ENCODE results near the gene MAPT.

MAPT gene

DNA sequence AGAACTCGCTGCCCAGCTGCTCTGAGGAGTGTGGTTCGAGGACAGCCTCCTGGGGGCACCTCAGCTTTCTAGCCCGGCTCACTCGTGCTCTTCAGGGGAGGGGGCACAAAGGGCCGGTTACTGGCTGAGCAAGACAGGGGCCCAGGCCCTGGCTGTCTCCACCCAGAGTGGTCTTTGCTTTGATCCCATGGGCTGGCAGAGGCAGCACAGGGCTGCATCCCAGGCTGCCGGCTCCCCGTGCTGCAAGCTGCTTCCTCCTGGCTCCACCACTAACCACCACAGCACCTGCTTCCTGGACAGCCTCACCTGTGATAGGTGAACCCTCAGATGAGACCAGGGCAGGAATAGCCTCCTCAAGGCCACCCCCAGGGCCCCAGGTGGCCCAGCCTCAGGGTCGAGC is 42.9 kb upstream of the MAPT start:
- H3K4me3 ChIP-seq (replicated peaks; ENCODE audit: low read depth, low read length) = no peak overlapping the region
- no peak for DNase-seq (ENCODE audit: extremely low read depth, low read depth)
- no peak for TF ChIP-seq CTCF (IDR thresholded peaks at IDR 0.05; ENCODE audit: low read depth, low read length, missing control alignments)

GRCh38 chr17:45851873-45852272 is 42.5 kb upstream of the MAPT start:
- no peak for TF ChIP-seq CTCF (IDR thresholded peaks at IDR 0.05; ENCODE audit: low read depth, low read length, missing control alignments)
- DNase-seq (ENCODE audit: extremely low read depth, low read depth) = no peak
- no peak overlapping the region for H3K4me3 ChIP-seq (replicated peaks; ENCODE audit: low read depth, low read length)

- peak; percentile 94 for TF ChIP-seq CTCF (IDR thresholded peaks at IDR 0.05; ENCODE audit: low read depth, low read length, missing control alignments)
- DNase-seq (ENCODE audit: extremely low read depth, low read depth) = peak; percentile 12
- no peak overlapping the region for H3K4me3 ChIP-seq (replicated peaks; ENCODE audit: low read depth, low read length)
These were observed 41.6 kb upstream of the MAPT start for GRCh38 chr17:45852535-45853297.

DNA sequence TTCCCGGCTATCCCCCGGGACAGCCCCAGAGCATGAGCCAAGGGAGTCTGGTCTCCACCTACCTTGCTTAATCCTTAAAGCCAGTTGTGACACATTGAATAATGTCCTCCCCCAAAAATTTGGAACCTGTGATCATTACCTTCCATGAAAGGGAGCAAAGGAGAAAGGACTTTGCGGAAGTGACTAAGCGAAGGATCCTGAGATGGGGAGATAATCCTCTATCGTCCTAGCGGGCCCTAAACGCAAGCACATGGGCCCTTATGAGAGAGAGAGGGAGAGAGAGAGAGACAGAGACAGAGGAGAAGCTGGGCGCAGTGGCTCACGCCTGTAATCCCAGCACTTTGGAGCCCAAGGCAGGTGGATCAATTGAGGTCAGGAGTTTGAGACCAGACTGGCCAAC is 40.1 kb upstream of the MAPT start:
- TF ChIP-seq CTCF (IDR thresholded peaks at IDR 0.05; ENCODE audit: low read depth, low read length, missing control alignments) = no peak

DNA sequence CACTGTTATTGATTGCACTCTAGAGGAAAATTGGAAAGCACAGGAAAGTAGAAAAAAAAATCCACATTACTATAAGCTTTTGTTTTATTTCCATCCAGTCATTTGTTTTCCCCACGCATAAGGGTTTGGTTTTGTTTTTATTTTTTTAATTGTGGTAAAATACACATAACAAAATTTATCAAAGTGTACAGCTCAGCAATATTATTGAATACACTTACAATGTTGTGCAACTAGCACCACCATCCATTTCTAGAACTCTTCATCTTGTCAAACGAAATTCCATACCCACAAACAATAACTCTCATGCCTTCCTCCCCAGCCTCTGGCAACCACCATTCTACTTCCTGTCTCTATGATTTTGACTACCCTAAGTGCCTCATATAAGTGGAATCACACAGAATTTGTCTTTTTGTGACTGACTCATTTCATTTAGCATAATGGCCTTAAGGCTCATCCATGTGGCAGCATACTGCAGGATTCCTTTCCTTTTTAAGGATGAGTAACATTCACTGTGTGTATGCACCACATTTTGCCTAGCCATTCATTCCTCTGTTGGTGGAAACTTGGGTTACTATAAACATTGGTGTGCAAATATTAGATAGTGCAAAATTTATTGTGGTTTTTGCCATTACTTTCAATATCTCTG is 38.5 kb upstream of the MAPT start:
- no peak for TF ChIP-seq CTCF (IDR thresholded peaks at IDR 0.05; ENCODE audit: low read depth, low read length, missing control alignments)

More for the DNA sequence above, 40.1 kb upstream of the MAPT start:
- no peak overlapping the region for H3K4me3 ChIP-seq (replicated peaks; ENCODE audit: low read depth, low read length)
- DNase-seq (ENCODE audit: extremely low read depth, low read depth) = no peak

DNA sequence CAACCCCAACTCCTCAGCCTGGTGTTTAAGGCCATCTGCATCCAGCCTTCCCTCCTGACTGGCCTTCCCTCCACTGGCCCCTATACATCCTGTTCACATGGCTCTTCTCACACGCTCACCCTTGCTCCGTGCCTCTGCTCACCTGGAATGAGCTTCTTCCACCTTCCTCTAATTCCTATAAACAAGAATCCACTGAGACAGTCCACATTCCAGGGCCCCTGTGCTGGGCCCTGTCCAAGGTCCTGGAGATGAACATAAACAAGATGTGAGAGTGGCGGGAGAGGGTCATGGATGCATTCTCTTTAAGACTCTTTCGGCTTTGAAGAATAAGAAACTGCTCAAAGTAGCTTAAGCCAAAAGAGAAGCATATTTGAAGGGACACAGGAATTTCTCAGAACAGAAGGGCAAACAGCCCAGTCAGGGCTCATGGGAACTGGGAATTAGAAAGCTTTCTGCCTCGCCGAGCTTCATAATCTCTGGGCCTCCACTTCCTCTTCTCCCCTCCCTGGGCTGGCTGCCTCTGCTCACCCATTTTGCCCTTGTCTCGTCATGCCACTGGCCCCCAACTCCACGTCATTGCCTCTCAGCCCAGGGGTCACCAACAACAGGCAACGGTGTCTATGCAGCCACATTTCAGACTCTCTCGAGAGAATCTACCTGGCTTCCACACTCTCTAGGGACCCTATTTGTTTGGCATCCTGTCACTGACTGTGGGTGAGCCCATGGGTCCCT is 36.2 kb upstream of the MAPT start:
- TF ChIP-seq CTCF (IDR thresholded peaks at IDR 0.05; ENCODE audit: low read depth, low read length, missing control alignments) = no peak
- DNase-seq (ENCODE audit: extremely low read depth, low read depth) = no peak
- H3K4me3 ChIP-seq (replicated peaks; ENCODE audit: low read depth, low read length) = no peak overlapping the region

More for the DNA sequence above, 38.5 kb upstream of the MAPT start:
- DNase-seq (ENCODE audit: extremely low read depth, low read depth) = no peak
- no peak overlapping the region for H3K4me3 ChIP-seq (replicated peaks; ENCODE audit: low read depth, low read length)

Measured in HFF-Myc (cell line).